CD8-positive, alpha-beta memory T cell (primary cell): Measurements from ENCODE around the gene SIL1. TPM values are rescaled to one million over a fixed set of nuclear protein-coding genes. Genes with fewer than 3 reads are reported as not detected.
"Not testable (repeated sequence)": the region's sequence is repeated elsewhere in the genome, so short reads cannot be mapped to it uniquely, and the experiment has no call there.

Experiments
- CTCF ChIA-PET: fragments of 350-600 bp; sonication (Branson Sonifier 250); formaldehyde crosslinking; loops from one replicate; lab custom pipeline; 2021; ENCODE audit warnings: antibody characterized with exemption; lab: Charles Lee
- POLR2A ChIA-PET: fragments of 350-600 bp; sonication (Branson Sonifier 250); formaldehyde crosslinking; loops from one replicate; lab custom pipeline; 2021; ENCODE audit warnings: antibody characterized with exemption; lab: Charles Lee
- DNase-seq, 5 donors: peaks; one replicate each; pipeline versions ENCODE4 v3.0.0 to v3.0.0-alpha.2; 2020 to 2022; ENCODE audit warnings: mixed read lengths in 1 of 5
- H3K27ac ChIP-seq: one replicate; pipeline ENCODE4 v1.7.0; 2013; ENCODE audit warnings: low read depth, mild to moderate bottlenecking, low read length, moderate library complexity
- H3K27me3 ChIP-seq: 2 replicates; pipeline ENCODE4 v1.7.0; 2013; ENCODE audit warnings: low read length, mild to moderate bottlenecking; ENCODE audit not compliant: insufficient read depth, poor library complexity, severe bottlenecking
- H3K36me3 ChIP-seq: 2 replicates; pipeline ENCODE4 v1.7.0; 2013; ENCODE audit warnings: mild to moderate bottlenecking, low read length, moderate library complexity; ENCODE audit not compliant: insufficient read depth
- H3K4me1 ChIP-seq: 2 replicates; pipeline ENCODE4 v1.7.0; 2013; ENCODE audit warnings: mild to moderate bottlenecking, low read length, moderate library complexity; ENCODE audit not compliant: insufficient read depth
- H3K4me3 ChIP-seq: 2 replicates; pipeline ENCODE4 v1.7.0; 2013; ENCODE audit warnings: mild to moderate bottlenecking, low read length
- H3K9me3 ChIP-seq: 2 replicates; pipeline ENCODE4 v1.7.0; 2013; ENCODE audit warnings: mild to moderate bottlenecking, low read length
- H3K27ac Mint-ChIP-seq, 8 donors: one replicate each; pipeline ENCODE4 v1.8.0; 2020 to 2021; ENCODE audit warnings: mixed read lengths in 8 of 8, mild to moderate bottlenecking in 6 of 8, inconsistent platforms in 3 of 8, moderate library complexity in 3 of 8
- H3K27me3 Mint-ChIP-seq, 2 donors: one replicate each; pipeline ENCODE4 v1.8.0; 2020 to 2021; ENCODE audit warnings: mixed read lengths in 2 of 2, mild to moderate bottlenecking in 1 of 2, moderate library complexity in 1 of 2
- H3K36me3 Mint-ChIP-seq, 3 donors: one replicate each; pipeline ENCODE4 v1.8.0; 2020 to 2021; ENCODE audit warnings: mixed read lengths in 3 of 3, inconsistent platforms in 1 of 3, mild to moderate bottlenecking in 1 of 3
- H3K4me1 Mint-ChIP-seq, 3 donors: one replicate each; pipeline ENCODE4 v1.8.0; 2020 to 2021; ENCODE audit warnings: mixed read lengths in 3 of 3, inconsistent platforms in 1 of 3, mild to moderate bottlenecking in 1 of 3
- H3K4me3 Mint-ChIP-seq, 7 donors: one replicate each; pipeline ENCODE4 v1.8.0; 2020 to 2021; ENCODE audit warnings: mixed read lengths in 7 of 7, mild to moderate bottlenecking in 6 of 7, moderate library complexity in 4 of 7, inconsistent platforms in 2 of 7
- H3K9me3 Mint-ChIP-seq, 5 donors: one replicate each; pipeline ENCODE4 v1.8.0; 2020 to 2022; ENCODE audit warnings: mixed read lengths in 5 of 5, mild to moderate bottlenecking in 3 of 5, moderate library complexity in 2 of 5, inconsistent platforms in 1 of 5
- polyA plus RNA-seq: library from polyadenylated mRNA; unstranded; fragments of 300-500 nt; fragmentation: Illumina TruSeq; gene quantifications from one replicate; pipeline ENCODE4 v1.2.3, GENCODE V29; 2021
- total RNA-seq, 2 experiments: library from RNA; stranded (reverse); gene quantifications; one replicate each; pipeline ENCODE4 v1.2.3, GENCODE V29; 2021

The SIL1 gene
- total and polyA plus RNA-seq, 3 experiments from 2014 or later: 15.0 to 27.5 (median 26.6) TPM

GRCh38 chr5:139049780-139050179 lies 148.4 kb downstream of the SIL1 start:
- Histone ChIP-seq H3K36me3 (no peaks in the 10 kb centered on the region), H3K4me1 (no peaks in the 10 kb centered on the region), H3K9me3 (no peaks in the 10 kb centered on the region), H3K4me3 (no peak overlapping the region), H3K27me3 (no peaks in the 10 kb centered on the region), H3K27ac (no peak overlapping the region)
- Mint-ChIP-seq H3K4me3 (no peak overlapping the region), H3K9me3 (no peaks in the 10 kb centered on the region), H3K4me1 (no peaks in the 10 kb centered on the region), H3K27ac (no peak overlapping the region), H3K36me3 (peaks cover 3 to 13% (median 5%) of the 10 kb centered on the region in 3 donors), H3K27me3 (peaks cover 0 to 3% of the 10 kb centered on the region in 2 donors)
- ChIA-PET POLR2A (no interaction called here), CTCF (no interaction called here)
- no peak for DNase-seq

DNA sequence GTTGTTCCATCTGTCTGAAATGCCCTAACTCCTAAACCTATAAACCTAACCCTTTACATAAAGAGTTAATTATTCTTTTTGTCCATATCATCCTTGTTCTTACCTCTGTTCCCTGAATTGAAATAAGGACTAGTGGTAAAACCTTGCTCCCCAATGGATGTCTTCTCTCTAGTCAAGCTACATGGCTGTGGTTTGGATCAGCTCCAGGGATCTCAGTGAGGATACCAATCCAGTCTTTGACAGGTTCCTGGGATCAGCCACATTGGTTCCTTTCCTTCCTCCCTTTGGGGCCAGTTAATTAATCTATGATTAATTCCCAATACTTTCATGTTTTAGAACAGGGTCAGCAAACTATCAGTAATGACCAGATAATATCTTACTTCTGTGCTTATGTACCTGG lies 151.6 kb downstream of the SIL1 start:
- no peaks in the 10 kb centered on the region for H3K36me3 ChIP-seq
- DNase-seq: no peak
- Mint-ChIP-seq H3K36me3 (peaks cover 3 to 19% (median 7%) of the 10 kb centered on the region in 3 donors), H3K27ac (no peak overlapping the region), H3K27me3 (peaks cover 0 to 2% of the 10 kb centered on the region in 2 donors), H3K4me3 (no peak overlapping the region), H3K9me3 (no peaks in the 10 kb centered on the region), H3K4me1 (no peaks in the 10 kb centered on the region)
- no peaks in the 10 kb centered on the region for H3K27me3 ChIP-seq
- POLR2A ChIA-PET: no interaction called here
- H3K4me3 ChIP-seq: no peak overlapping the region
- H3K9me3 ChIP-seq: no peaks in the 10 kb centered on the region
- H3K4me1 ChIP-seq: no peaks in the 10 kb centered on the region
- no peak overlapping the region for H3K27ac ChIP-seq
- CTCF ChIA-PET: no interaction called here

DNA sequence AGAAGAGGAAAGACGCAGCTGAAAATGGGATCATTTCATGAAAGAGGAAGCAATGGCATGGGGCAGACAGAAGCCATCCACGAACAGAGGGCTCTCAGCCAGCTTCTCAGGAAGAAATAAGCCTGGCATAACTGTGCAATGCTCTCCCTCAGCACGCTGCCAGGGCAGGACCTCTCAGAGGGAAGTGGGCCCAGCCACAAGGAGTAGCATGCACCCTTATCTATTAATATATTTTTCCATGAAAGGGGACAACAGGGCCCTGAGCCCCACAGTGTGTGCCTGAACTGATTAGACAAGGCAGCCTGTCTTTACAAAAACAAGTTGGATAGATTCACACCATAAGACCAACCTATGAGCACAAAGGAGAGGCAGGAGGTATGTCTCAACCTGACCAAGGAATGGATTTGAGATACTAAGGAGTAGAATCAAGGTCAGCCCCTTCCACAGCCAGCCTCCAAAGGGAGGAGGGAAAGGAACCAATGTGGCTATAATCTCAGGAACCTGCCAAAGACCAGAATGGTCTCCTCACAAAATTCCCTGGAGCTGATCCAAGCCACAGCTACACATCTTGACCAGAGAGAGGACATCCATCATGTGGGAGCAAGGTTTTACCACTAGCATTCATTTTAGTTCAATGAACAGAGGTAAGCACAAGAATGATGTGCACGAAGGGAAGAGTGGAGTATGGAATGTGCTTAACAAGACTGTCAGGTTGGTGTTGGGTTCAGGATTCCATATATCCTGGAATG lies 154.8 kb downstream of the SIL1 start:
- Mint-ChIP-seq H3K9me3 (no peaks in the 10 kb centered on the region), H3K36me3 (peaks cover 7 to 17% (median 12%) of the 10 kb centered on the region in 3 donors), H3K4me1 (no peaks in the 10 kb centered on the region), H3K4me3 (no peak overlapping the region), H3K27ac (no peak overlapping the region), H3K27me3 (no peaks in the 10 kb centered on the region)
- Histone ChIP-seq H3K4me3 (no peak overlapping the region), H3K36me3 (no peaks in the 10 kb centered on the region), H3K9me3 (no peaks in the 10 kb centered on the region), H3K27ac (no peak overlapping the region), H3K4me1 (no peaks in the 10 kb centered on the region), H3K27me3 (no peaks in the 10 kb centered on the region)
- ChIA-PET POLR2A (no interaction called here), CTCF (no interaction called here)
- DNase-seq: no peak

GRCh38 chr5:139040081-139040480 lies 158.1 kb downstream of the SIL1 start:
- ChIA-PET POLR2A (no interaction called here), CTCF (no interaction called here)
- Histone ChIP-seq H3K4me1 (no peaks in the 10 kb centered on the region), H3K27ac (no peak overlapping the region), H3K36me3 (no peaks in the 10 kb centered on the region), H3K27me3 (no peaks in the 10 kb centered on the region), H3K9me3 (no peaks in the 10 kb centered on the region), H3K4me3 (no peak overlapping the region)
- Mint-ChIP-seq H3K36me3 (peaks cover 5 to 39% (median 13%) of the 10 kb centered on the region in 3 donors), H3K27ac (no peak overlapping the region), H3K9me3 (peaks cover 8 to 14% (median 9%) of the 10 kb centered on the region in 5 donors), H3K4me1 (no peaks in the 10 kb centered on the region), H3K4me3 (no peak overlapping the region), H3K27me3 (no peaks in the 10 kb centered on the region)
- no peak for DNase-seq

- POLR2A ChIA-PET: no interaction called here
- no peak overlapping the region for H3K4me3 Mint-ChIP-seq
- peaks cover 6 to 39% (median 13%) of the 10 kb centered on the region in 3 donors for H3K36me3 Mint-ChIP-seq
- no peaks in the 10 kb centered on the region for H3K4me1 ChIP-seq
- no peaks in the 10 kb centered on the region for H3K36me3 ChIP-seq
- H3K27ac Mint-ChIP-seq: no peak overlapping the region
- H3K27me3 ChIP-seq: no peaks in the 10 kb centered on the region
- no peak overlapping the region for H3K27ac ChIP-seq
- no peaks in the 10 kb centered on the region for H3K27me3 Mint-ChIP-seq
- no peaks in the 10 kb centered on the region for H3K4me1 Mint-ChIP-seq
- peaks cover 9 to 15% (median 11%) of the 10 kb centered on the region in 5 donors for H3K9me3 Mint-ChIP-seq
- DNase-seq: no peak
- no peaks in the 10 kb centered on the region for H3K9me3 ChIP-seq
- CTCF ChIA-PET: no interaction called here
- no peak overlapping the region for H3K4me3 ChIP-seq
These were observed 159.4 kb downstream of the SIL1 start for GRCh38 chr5:139038613-139039305.

DNA sequence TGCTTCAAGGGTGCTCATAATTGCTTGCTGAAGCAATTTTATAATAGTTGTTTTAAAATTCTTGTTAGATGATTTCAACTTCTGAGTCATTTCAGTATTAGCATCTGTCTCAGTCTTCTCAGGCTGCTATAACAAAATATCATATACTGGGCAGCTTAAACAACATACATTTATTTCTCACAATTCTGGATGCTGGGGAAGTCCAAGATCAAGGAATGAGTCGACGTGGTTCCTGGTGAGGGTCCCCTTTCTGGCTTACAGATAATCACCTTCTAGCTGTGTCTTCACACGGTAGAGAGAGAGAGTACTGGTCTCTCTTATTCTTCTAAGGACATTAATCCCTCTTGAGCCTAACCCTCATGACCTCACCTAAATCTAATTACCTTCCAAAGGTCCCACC lies 160.4 kb downstream of the SIL1 start:
- ChIA-PET CTCF (no interaction called here), POLR2A (no interaction called here)
- H3K27ac Mint-ChIP-seq: no peak overlapping the region
- no peaks in the 10 kb centered on the region for H3K4me1 ChIP-seq
- no peak for DNase-seq
- H3K27me3 Mint-ChIP-seq: no peaks in the 10 kb centered on the region
- no peaks in the 10 kb centered on the region for H3K4me1 Mint-ChIP-seq
- H3K9me3 Mint-ChIP-seq: peaks cover 9 to 21% (median 16%) of the 10 kb centered on the region in 5 donors
- H3K27me3 ChIP-seq: no peaks in the 10 kb centered on the region
- H3K36me3 Mint-ChIP-seq: peaks cover 10 to 45% (median 13%) of the 10 kb centered on the region in 3 donors
- H3K27ac ChIP-seq: no peak overlapping the region
- H3K36me3 ChIP-seq: no peaks in the 10 kb centered on the region
- H3K4me3 Mint-ChIP-seq: no peak overlapping the region
- no peaks in the 10 kb centered on the region for H3K9me3 ChIP-seq
- H3K4me3 ChIP-seq: no peak overlapping the region

- H3K4me1 Mint-ChIP-seq, H3K4me3 Mint-ChIP-seq, CTCF ChIA-PET: not testable (repeated sequence)
These were observed 161.8 kb downstream of the SIL1 start for GRCh38 chr5:139036332-139036731.

GRCh38 chr5:139027150-139027549 lies 171.0 kb downstream of the SIL1 start:
- Mint-ChIP-seq H3K27ac (no peak overlapping the region), H3K9me3 (peaks cover 0 to 4% (median 0%) of the 10 kb centered on the region in 5 donors)

More at GRCh38 chr5:139036332-139036731, 161.8 kb downstream of the SIL1 start:
- H3K36me3 ChIP-seq, DNase-seq, H3K27ac ChIP-seq, H3K27ac Mint-ChIP-seq, POLR2A ChIA-PET, H3K27me3 ChIP-seq, H3K9me3 ChIP-seq, H3K4me1 ChIP-seq, H3K4me3 ChIP-seq, H3K27me3 Mint-ChIP-seq: not testable (repeated sequence)
- Mint-ChIP-seq H3K36me3 (peaks cover 7 to 47% (median 7%) of the 10 kb centered on the region in 3 donors), H3K9me3 (peaks cover 15 to 21% (median 17%) of the 10 kb centered on the region in 5 donors)

More at GRCh38 chr5:139027150-139027549, 171.0 kb downstream of the SIL1 start:
- POLR2A ChIA-PET: no interaction called here
- Histone ChIP-seq H3K36me3 (no peaks in the 10 kb centered on the region), H3K27me3 (no peaks in the 10 kb centered on the region), H3K4me3 (no peak overlapping the region), H3K9me3 (no peaks in the 10 kb centered on the region), H3K27ac (no peak overlapping the region), H3K4me1 (no peaks in the 10 kb centered on the region)
- CTCF ChIA-PET: no interaction called here
- no peak for DNase-seq
- Mint-ChIP-seq H3K4me3 (no peak overlapping the region), H3K36me3 (peaks cover 3 to 22% (median 11%) of the 10 kb centered on the region in 3 donors), H3K27me3 (no peaks in the 10 kb centered on the region), H3K4me1 (no peaks in the 10 kb centered on the region)
